Karpas-422 (cell line): Measurements from ENCODE around the gene FSTL3. TPM values are rescaled to one million over a fixed set of nuclear protein-coding genes. Genes with fewer than 3 reads are reported as not detected.

Experiments used
- DNase-seq: peaks from one replicate; pipeline ENCODE4 v3.0.0-alpha.2; 2015
- H2AFZ ChIP-seq: fragments of 200-600 bp; sonication (generic); 2 replicates; pipeline ENCODE4 v1.6.1; 2014; ENCODE audit warnings: antibody characterized with exemption, low read length, mixed read lengths
- H3K27ac ChIP-seq: fragments of 200-600 bp; sonication (generic); 2 replicates; pipeline ENCODE4 v1.5.1; 2014; ENCODE audit warnings: mild to moderate bottlenecking, low read length, moderate library complexity
- H3K27me3 ChIP-seq: fragments of 200-600 bp; sonication (generic); 2 replicates; pipeline ENCODE4 v1.6.1; 2014; ENCODE audit warnings: low read length, mixed read lengths
- H3K36me3 ChIP-seq: fragments of 200-600 bp; sonication (generic); 2 replicates; pipeline ENCODE4 v1.6.1; 2014; ENCODE audit warnings: low read length, mixed read lengths; ENCODE audit not compliant: insufficient read depth
- H3K4me1 ChIP-seq: fragments of 200-600 bp; sonication (generic); 2 replicates; pipeline ENCODE4 v1.6.1; 2014; ENCODE audit warnings: mild to moderate bottlenecking, low read length, mixed read lengths
- H3K4me2 ChIP-seq: fragments of 200-600 bp; sonication (generic); 2 replicates; pipeline ENCODE4 v1.6.1; 2014; ENCODE audit warnings: low read length, low read depth, mild to moderate bottlenecking; ENCODE audit not compliant: poor library complexity, severe bottlenecking
- H3K4me3 ChIP-seq: fragments of 200-600 bp; sonication (generic); 2 replicates; pipeline ENCODE4 v1.5.1; 2014; ENCODE audit warnings: mild to moderate bottlenecking, antibody characterized with exemption, low read length, mixed read lengths
- H3K79me2 ChIP-seq: fragments of 200-600 bp; sonication (generic); 2 replicates; pipeline ENCODE4 v1.6.1; 2014; ENCODE audit warnings: mild to moderate bottlenecking, low read length, mixed read lengths
- H3K9ac ChIP-seq: fragments of 200-600 bp; sonication (generic); 2 replicates; pipeline ENCODE4 v1.6.0; 2014; ENCODE audit warnings: low read length
- H3K9me2 ChIP-seq: fragments of 200-600 bp; sonication (generic), shearing (Covaris generic); replicated peaks from 2 replicates; pipeline ENCODE4 v1.6.0; 2014; ENCODE audit warnings: mild to moderate bottlenecking, low read length, moderate library complexity; ENCODE audit not compliant: insufficient read depth
- H3K9me3 ChIP-seq: fragments of 300-700, 200-600 bp; sonication (generic); 2 replicates; pipeline ENCODE4 v1.6.1; 2014; ENCODE audit warnings: low read length, mixed read lengths
- H4K20me1 ChIP-seq: fragments of 200-600 bp; sonication (generic); 2 replicates; pipeline ENCODE4 v1.6.1; 2014; ENCODE audit warnings: mild to moderate bottlenecking, antibody characterized with exemption, low read length, low read depth; ENCODE audit not compliant: insufficient read depth
- total RNA-seq: library from RNA; depleted of rRNA; stranded (reverse); fragments of >200 nt; shearing (Covaris generic); gene quantifications from 2 replicates; pipeline ENCODE4 v1.2.3, GENCODE V29; 2014; ENCODE audit warnings: low replicate concordance

Gene FSTL3
- total RNA-seq, 1 experiment from 2014 or later = 2.3 TPM

DNA sequence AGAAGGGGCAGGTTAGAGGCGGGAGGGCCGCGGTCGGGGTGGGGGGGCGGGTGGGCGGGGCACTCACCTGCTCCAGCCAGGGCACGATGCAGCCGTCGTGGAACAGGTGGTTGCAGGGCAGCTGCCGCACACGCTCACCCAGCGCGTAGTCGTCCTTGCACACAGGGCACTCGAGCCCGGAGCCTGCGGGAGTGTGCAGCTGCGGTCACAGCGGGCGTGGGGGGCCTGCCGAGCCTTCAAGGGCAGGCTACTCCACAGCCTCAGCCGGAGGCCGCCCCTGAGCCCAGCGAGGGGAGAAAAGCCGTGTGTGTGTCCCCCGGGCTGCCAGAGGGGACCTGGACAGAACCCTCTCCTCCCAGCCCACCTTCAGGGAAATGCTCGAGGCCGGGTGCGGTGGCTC is 27.9 kb upstream of the FSTL3 start:
- peaks cover 14% of the 10 kb centered on the region for H3K79me2 ChIP-seq
- no peak for DNase-seq
- no peak overlapping the region for H3K9ac ChIP-seq
- H2AFZ ChIP-seq = no peak overlapping the region
- H3K4me2 ChIP-seq = no peak overlapping the region
- H3K9me3 ChIP-seq = no peaks in the 10 kb centered on the region
- no peak overlapping the region for H3K4me3 ChIP-seq
- H3K36me3 ChIP-seq = peaks cover under 1% of the 10 kb centered on the region; the same call in 1 of the 2 replicates
- H3K27ac ChIP-seq = no peak overlapping the region
- H3K27me3 ChIP-seq = no peaks in the 10 kb centered on the region
- H4K20me1 ChIP-seq = peaks cover 11% of the 10 kb centered on the region
- H3K9me2 ChIP-seq = no peaks in the 10 kb centered on the region
- peaks cover 10% of the 10 kb centered on the region for H3K4me1 ChIP-seq

- Histone ChIP-seq H3K4me2 (no peak overlapping the region), H3K4me3 (no peak overlapping the region), H3K9me3 (no peaks in the 10 kb centered on the region), H3K9me2 (no peaks in the 10 kb centered on the region), H2AFZ (no peak overlapping the region), H3K27me3 (no peaks in the 10 kb centered on the region), H3K79me2 (peaks cover 23% of the 10 kb centered on the region), H3K36me3 (peaks cover 7% of the 10 kb centered on the region), H4K20me1 (peaks cover 20% of the 10 kb centered on the region), H3K27ac (no peak overlapping the region), H3K9ac (no peak overlapping the region), H3K4me1 (peaks cover 9% of the 10 kb centered on the region)
- DNase-seq = no peak
These were observed 27.0 kb upstream of the FSTL3 start for GRCh38 chr19:648904-649801.

DNA sequence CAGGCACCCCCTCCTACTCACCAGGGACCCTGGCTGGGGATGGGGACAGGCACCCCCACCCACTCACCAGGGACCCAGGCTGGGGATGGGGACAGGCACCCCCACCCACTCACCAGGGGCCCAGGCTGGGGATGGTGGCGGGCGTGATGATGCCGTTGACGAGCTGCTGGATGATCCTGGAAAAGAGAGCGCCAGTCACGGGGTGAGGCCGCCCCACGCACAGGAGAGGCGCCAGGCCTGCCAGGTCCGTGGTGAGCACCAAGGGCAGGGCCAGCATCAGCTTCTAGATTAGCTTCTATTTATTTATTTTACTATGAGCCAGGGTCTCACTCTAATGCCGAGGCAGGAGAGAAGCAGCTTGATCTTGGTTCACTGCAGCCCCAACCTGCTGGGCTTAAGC is 26.1 kb upstream of the FSTL3 start:
- H3K9ac ChIP-seq = no peak overlapping the region
- peaks cover 29% of the 10 kb centered on the region for H3K79me2 ChIP-seq
- no peak overlapping the region for H3K4me3 ChIP-seq
- no peak for DNase-seq
- H4K20me1 ChIP-seq = peaks cover 26% of the 10 kb centered on the region
- no peaks in the 10 kb centered on the region for H3K27me3 ChIP-seq
- H3K4me2 ChIP-seq = no peak overlapping the region
- H3K27ac ChIP-seq = no peak overlapping the region
- H3K36me3 ChIP-seq = peaks cover 12% of the 10 kb centered on the region
- no peak overlapping the region for H2AFZ ChIP-seq
- no peaks in the 10 kb centered on the region for H3K9me3 ChIP-seq
- no peaks in the 10 kb centered on the region for H3K4me1 ChIP-seq
- H3K9me2 ChIP-seq = no peaks in the 10 kb centered on the region

DNA sequence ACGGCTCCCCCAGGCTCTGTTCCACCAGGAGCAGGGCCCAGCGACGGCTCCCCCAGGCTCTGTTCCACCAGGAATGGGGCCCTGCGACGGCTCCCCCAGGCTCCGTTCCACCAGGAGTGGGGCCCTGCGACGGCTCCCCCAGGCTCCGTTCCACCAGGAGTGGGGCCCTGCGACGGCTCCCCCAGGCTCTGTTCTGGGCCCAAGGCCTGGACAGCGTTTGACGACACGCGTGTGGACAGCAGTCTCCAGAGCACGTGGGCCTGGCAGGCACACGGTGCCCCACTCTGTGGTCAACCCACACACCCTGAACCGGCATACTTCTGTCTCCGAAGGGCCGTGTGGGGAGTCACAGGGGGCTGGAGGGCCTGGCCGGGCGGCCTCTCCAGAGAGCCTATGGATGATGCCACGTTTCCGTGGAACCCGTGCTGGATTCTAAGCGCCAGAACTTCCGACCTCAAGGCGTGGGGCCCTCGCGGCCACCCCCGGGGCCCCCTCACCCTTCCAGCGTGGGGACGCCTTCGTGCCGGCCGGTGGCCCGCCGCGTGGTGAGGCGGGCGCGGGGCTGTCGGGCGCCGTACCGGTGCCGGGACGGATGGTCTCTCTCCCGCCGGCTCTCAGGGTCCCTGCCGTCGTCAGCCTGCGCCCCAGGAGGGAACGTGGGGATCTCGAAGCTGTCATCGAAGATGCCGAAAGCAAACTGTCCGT is 24.9 kb upstream of the FSTL3 start:
- Histone ChIP-seq H3K27ac (no peak overlapping the region), H3K4me1 (no peaks in the 10 kb centered on the region), H2AFZ (no peak overlapping the region), H3K27me3 (no peaks in the 10 kb centered on the region), H3K9ac (no peak overlapping the region), H3K9me3 (no peaks in the 10 kb centered on the region), H3K36me3 (peaks cover 16% of the 10 kb centered on the region), H4K20me1 (peaks cover 30% of the 10 kb centered on the region), H3K4me2 (no peak overlapping the region), H3K4me3 (no peak overlapping the region), H3K9me2 (no peaks in the 10 kb centered on the region), H3K79me2 (peaks cover 41% of the 10 kb centered on the region)
- DNase-seq = no peak

- Histone ChIP-seq H3K36me3 (peaks cover 16% of the 10 kb centered on the region), H3K4me1 (no peaks in the 10 kb centered on the region), H3K9ac (no peak overlapping the region), H3K9me3 (no peaks in the 10 kb centered on the region), H3K9me2 (no peaks in the 10 kb centered on the region), H2AFZ (no peak overlapping the region), H3K27me3 (no peaks in the 10 kb centered on the region), H3K27ac (no peak overlapping the region), H3K4me3 (no peak overlapping the region), H3K79me2 (peaks cover 48% of the 10 kb centered on the region), H3K4me2 (no peak overlapping the region), H4K20me1 (peaks cover 38% of the 10 kb centered on the region)
- no peak for DNase-seq
These were observed 24.2 kb upstream of the FSTL3 start for GRCh38 chr19:651991-652390.

- H3K9ac ChIP-seq = no peak overlapping the region
- no peaks in the 10 kb centered on the region for H3K27me3 ChIP-seq
- no peak for DNase-seq
- peaks cover 16% of the 10 kb centered on the region for H3K36me3 ChIP-seq
- H3K9me2 ChIP-seq = no peaks in the 10 kb centered on the region
- H4K20me1 ChIP-seq = peaks cover 45% of the 10 kb centered on the region
- H3K9me3 ChIP-seq = no peaks in the 10 kb centered on the region
- H3K4me2 ChIP-seq = no peak overlapping the region
- no peak overlapping the region for H3K27ac ChIP-seq
- H2AFZ ChIP-seq = no peak overlapping the region
- no peaks in the 10 kb centered on the region for H3K4me1 ChIP-seq
- no peak overlapping the region for H3K4me3 ChIP-seq
- peaks cover 55% of the 10 kb centered on the region for H3K79me2 ChIP-seq
These were observed 23.5 kb upstream of the FSTL3 start for GRCh38 chr19:652467-653389.

DNA sequence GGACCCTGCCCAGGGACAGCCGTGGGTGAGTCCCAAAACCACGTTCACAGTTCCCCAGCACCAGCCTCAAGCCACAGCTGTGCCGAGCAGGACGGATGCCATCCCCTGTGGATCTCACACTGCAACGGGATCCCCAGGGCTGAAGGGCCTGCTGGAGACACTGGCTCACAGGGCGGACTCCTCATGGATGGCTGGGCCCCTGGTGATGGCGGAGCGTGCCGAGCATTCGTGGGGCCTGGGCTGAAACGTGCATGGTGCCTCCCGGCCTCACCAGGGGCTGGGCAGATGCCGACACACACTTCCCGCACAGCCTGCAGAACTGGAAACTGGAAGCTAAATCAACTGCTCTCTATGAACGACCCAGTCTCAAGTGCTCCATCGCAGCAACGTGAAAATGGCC is 22.8 kb upstream of the FSTL3 start:
- H3K27me3 ChIP-seq = no peaks in the 10 kb centered on the region
- no peaks in the 10 kb centered on the region for H3K9me3 ChIP-seq
- DNase-seq = no peak
- H3K4me2 ChIP-seq = no peak overlapping the region
- peaks cover 16% of the 10 kb centered on the region for H3K36me3 ChIP-seq
- H3K9ac ChIP-seq = no peak overlapping the region
- H2AFZ ChIP-seq = no peak overlapping the region
- H3K27ac ChIP-seq = no peak overlapping the region
- peaks cover 62% of the 10 kb centered on the region for H3K79me2 ChIP-seq
- no peaks in the 10 kb centered on the region for H3K9me2 ChIP-seq
- peaks cover 51% of the 10 kb centered on the region for H4K20me1 ChIP-seq
- no peak overlapping the region for H3K4me3 ChIP-seq
- H3K4me1 ChIP-seq = no peaks in the 10 kb centered on the region
